ENCODE data around the gene AMBN.
"Not testable (repeated sequence)": the region's sequence is repeated elsewhere in the genome, so short reads cannot be mapped to it uniquely, and the experiment has no call there.

Gene AMBN

GRCh38 chr4:70608324-70608723, 16.3 kb downstream of the AMBN start:
- DNase-seq = no peak

- no peak for DNase-seq
Measured at GRCh38 chr4:70613306-70614183, 21.5 kb downstream of the AMBN start.

DNA sequence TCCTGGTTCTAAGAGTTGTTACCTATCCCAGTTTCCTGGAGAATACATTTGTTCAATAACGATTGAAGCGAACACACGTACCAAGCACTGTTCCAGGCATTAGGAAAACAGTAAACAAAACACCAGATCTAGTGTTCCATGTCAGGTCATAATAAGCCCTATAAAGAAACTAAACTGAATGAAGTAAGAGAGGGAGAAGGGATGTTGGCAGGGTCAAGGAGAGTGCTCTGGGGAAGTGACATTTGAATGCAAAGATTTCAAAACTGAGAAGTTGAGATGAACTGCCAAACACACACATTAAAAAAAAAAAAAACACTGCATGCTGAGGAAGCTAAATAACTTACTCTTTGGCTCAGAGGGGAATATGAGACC, 22.1 kb downstream of the AMBN start:
- DNase-seq = no peak

DNA sequence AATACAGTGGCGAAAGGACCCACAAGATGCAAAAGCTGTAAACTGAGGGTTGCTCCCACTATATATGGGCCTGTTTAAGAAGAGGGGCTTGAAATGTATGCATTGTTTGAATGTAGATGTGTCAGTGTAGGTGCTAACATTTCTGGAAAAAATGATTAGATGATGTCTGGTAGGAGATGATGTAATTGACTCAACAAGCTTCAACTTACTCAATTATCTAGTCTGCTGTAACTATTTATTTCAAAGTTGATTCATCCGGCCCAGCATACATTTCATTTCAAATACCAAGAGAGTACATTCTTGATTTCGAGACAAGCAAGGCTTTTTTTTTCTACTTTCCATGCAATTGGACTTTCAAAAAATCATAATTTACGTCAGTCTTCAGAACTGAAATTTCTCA, 27.2 kb downstream of the AMBN start:
- no peak for DNase-seq

DNA sequence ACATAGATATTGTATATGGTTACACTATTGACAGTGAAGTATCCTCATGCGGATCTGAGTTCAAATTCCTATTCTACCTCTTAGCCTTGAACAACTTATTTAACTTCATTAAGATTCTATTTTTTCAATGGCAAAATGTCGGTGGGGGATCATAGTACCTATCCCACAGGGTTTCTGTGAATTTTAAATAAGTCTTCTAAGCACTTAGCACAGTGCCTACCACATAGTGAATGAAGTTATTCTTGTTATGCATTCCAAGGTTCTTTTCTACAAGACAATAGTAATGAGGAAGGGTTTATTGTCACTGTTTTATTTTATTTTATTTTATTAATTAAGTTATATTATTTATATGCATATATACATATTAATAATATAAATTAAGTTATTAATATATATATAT, 27.7 kb downstream of the AMBN start:
- no peak for DNase-seq

- no peak for DNase-seq
Measured at GRCh38 chr4:70623323-70623722, 31.3 kb downstream of the AMBN start.

DNA sequence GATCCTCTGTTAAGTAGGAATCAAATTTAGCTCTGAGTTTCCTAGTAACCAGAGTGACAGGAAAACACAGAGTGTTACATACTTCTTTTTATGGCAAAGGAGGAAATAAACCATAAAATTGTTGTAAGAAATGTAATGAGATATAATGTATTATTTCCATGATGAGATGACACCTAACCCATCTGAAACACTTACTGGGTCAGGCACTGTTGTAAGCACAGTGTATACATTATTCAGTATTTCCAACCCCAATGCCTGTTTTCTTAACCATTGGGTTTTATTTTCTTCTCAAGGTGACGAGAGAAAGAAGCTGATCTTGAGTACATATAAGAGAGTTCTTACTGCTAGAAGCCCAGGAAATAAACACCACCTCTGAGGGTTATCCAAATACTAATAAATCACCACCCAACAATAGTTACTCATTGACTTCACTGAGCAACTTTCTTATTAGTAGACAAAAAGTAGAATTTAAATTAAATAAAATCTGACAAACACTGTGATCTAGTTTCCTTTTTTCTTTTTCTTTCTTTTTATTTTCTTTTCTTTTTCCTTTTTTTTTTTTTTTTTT, 32.3 kb downstream of the AMBN start:
- no peak for DNase-seq

- DNase-seq = no peak
Measured at GRCh38 chr4:70627620-70628019, 35.6 kb downstream of the AMBN start.

- no peak for DNase-seq
Measured at GRCh38 chr4:70628444-70628843, 36.4 kb downstream of the AMBN start, which contains the start of gene ENAM. ENAM (plus strand) TSS chr4:70628744; CDS start chr4:70629501, 757 bp downstream.

DNA sequence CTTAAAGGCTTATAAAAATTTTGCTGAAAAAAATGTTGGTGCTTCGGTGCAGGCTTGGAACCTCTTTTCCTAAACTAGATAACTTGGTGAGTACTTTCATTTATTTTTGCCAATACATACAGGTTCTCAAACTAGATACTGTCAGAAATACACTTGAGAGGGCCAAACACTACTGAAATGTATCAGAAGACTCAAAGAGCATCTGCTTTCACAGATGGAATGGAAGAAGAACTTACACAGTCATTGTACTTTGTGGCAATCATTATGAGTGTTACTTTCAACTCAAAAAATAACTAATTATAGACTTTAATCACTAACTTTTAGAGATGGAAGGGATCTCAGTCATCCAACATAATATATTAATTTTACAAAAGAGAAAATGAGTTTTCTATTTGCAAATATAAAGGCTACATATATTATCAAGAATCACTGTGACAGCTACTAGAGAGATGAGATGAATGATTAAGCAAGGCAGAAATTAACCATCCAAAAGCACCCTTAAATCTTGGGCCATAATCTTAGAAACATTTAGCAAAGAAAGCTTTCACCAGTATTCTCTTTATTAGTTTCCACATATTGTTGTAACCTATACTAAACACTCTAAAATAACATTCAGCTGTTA, 37.5 kb downstream of the AMBN start:
- no peak for DNase-seq

GRCh38 chr4:70630162-70630561, 38.1 kb downstream of the AMBN start:
- DNase-seq = no peak

GRCh38 chr4:70632028-70632427, 40.0 kb downstream of the AMBN start:
- DNase-seq = no peak

DNA sequence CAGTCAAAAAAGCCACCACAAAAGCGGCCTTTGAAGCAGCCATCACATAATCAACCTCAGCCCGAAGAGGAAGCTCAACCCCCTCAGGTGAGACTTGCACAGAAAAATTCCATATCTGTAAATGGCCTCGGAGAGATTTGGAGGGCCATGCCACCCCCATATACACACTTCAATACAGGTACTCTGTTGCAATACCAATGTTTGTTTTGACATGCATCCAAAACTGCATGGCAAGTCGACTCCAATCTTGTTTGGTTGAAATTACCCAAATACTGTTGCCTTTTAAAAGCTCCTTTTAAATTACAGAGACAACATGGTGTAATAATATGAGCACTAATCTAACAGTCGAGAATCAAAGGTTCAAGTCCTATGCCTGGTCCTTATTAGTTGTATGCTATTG, 42.4 kb downstream of the AMBN start:
- no peak for DNase-seq

- no peak for DNase-seq
Measured at GRCh38 chr4:70637239-70637913, 45.3 kb downstream of the AMBN start.

DNA sequence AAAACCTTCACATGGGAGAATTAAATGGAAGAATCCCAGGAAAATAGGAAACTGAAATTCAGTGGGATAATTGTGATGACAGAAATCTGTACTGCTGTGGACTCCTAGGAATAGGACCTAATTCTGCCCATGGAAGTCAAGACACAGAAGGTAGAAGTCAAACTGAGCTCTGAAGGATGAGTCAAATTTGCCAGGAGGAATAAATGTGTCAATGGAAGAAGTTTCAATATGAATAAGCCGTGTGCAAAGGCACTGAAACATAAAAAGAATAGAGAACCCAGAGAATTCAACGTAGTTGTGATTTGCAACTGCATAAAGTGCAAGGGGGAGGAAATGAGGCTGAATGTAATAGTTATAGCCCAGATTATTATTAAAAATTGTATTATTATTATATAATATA, 48.1 kb downstream of the AMBN start:
- no peak for DNase-seq

GRCh38 chr4:70650741-70651140, 58.7 kb downstream of the AMBN start:
- not testable (repeated sequence) for DNase-seq

GRCh38 chr4:70651864-70652506, 59.9 kb downstream of the AMBN start:
- DNase-seq = peak; percentile 29

- no peak for DNase-seq
Measured at GRCh38 chr4:70654605-70655011, 62.6 kb downstream of the AMBN start.

All from central memory CD4-positive, alpha-beta T cell (primary cell).